Gastrocnemius medialis (tissue), 4 donors: ENCODE data around the gene ZBTB44.

Experiments
- POLR2A ChIP-seq, 2 donors: fragments of 450-650 bp; IDR thresholded peaks; one replicate each; pipeline ENCODE4 v1.6.1; 2017; ENCODE audit warnings: antibody characterized with exemption in 2 of 2, mild to moderate bottlenecking in 2 of 2, moderate library complexity in 2 of 2
- TF ChIP-seq, protein P1 (sequence below), 5 experiments: fragments of 450-650 bp in 3 of 5; fragments of 200-600 bp in 2 of 5; sonication (generic) in 2 of 5; IDR thresholded peaks in 4 of 5; conservative IDR thresholded peaks in 1 of 5; 1 replicate in 4 of 5; 2 replicates in 1 of 5; pipeline ENCODE4 v1.5.1; 2016 to 2019; ENCODE audit warnings: antibody characterized with exemption in 5 of 5, mild to moderate bottlenecking in 3 of 5, moderate library complexity in 3 of 5

DNA sequence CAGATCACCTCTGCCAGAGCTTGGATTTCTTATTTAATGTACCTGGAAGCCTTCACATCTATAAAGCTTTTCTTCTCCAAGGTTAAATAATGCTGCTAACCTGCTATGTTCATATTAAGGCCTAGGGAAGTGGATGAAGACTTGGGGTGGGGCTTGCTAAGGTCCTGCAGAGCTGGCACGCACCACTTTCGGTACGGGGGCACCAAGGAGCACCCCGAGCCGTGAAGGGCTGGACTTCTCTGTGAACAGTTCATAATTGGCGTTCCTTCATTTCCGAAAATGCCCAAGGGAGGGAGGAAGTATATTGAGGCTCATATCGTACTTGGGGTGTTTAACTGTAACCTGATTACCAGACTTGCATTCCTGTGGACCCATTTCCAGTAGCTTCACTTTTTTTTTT, 95.6 kb downstream of the ZBTB44 start:
- TF ChIP-seq, protein P1, sequence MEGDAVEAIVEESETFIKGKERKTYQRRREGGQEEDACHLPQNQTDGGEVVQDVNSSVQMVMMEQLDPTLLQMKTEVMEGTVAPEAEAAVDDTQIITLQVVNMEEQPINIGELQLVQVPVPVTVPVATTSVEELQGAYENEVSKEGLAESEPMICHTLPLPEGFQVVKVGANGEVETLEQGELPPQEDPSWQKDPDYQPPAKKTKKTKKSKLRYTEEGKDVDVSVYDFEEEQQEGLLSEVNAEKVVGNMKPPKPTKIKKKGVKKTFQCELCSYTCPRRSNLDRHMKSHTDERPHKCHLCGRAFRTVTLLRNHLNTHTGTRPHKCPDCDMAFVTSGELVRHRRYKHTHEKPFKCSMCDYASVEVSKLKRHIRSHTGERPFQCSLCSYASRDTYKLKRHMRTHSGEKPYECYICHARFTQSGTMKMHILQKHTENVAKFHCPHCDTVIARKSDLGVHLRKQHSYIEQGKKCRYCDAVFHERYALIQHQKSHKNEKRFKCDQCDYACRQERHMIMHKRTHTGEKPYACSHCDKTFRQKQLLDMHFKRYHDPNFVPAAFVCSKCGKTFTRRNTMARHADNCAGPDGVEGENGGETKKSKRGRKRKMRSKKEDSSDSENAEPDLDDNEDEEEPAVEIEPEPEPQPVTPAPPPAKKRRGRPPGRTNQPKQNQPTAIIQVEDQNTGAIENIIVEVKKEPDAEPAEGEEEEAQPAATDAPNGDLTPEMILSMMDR (IDR thresholded peaks at IDR 0.05 in 4 of 5, conservative IDR thresholded peaks at IDR 0.05 in 1 of 5): no peak
- no peak for TF ChIP-seq POLR2A (IDR thresholded peaks at IDR 0.05)
